Measurements from ENCODE around the gene MRPS26. TPM values are rescaled to one million over a fixed set of nuclear protein-coding genes. Genes with fewer than 3 reads are reported as not detected.

Gene MRPS26
- total RNA-seq (10 to 100 TPM; 26.9 to 29.1 TPM), polyA plus RNA-seq (10 to 100 TPM; 51.5 to 65.2 TPM)

DNA sequence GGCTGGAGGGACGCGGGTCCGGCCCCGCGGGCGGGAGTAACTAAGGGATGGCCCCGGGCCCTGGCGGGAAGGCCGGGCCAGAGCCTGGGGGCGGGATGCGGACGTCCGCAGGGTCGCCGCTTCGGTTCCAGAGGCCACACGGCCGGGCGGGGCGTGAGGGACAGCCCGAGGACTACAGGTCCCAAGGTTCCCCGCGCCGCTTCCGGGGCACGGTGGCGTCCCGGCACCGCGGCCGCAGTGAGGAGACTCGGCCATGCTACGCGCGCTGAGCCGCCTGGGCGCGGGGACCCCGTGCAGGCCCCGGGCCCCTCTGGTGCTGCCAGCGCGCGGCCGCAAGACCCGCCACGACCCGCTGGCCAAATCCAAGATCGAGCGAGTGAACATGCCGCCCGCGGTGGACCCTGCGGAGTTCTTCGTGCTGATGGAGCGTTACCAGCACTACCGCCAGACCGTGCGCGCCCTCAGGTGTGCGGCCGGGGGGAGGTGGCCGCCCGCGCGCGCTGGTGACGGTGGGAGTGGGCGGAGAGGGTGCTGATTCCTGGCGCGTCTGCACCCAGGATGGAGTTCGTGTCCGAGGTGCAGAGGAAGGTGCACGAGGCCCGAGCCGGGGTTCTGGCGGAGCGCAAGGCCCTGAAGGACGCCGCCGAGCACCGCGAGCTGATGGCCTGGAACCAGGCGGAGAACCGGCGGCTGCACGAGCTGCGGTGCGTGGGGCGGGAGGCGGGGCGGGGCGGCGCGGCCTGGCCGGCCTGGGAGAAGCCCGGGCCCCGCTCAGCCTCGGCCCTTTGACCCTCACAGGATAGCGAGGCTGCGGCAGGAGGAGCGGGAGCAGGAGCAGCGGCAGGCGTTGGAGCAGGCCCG lies at the start of gene MRPS26:
TSS of gene MRPS26 (plus strand) at position 237 of the 861 bp plus-strand sequence. CDS start at position 254, 17 bp downstream.
- H3K27me3 ChIP-seq (ENCODE audit: control insufficient read depth in 4 of 4, insufficient read depth in 4 of 4, low read length in 3 of 4) = no peaks in the 10 kb centered on the region
- peaks cover 5 to 37% (median 24%) of the 10 kb centered on the region in 4 donors for H3K4me1 ChIP-seq (ENCODE audit: control insufficient read depth in 4 of 4, insufficient read depth in 4 of 4, low read length in 3 of 4)
- TF ChIP-seq NR2F2 (IDR thresholded peaks at IDR 0.05) (no peak), FOXA1 (IDR thresholded peaks at IDR 0.05) (no peak), JUND (IDR thresholded peaks at IDR 0.05) (no peak), RAD21 (IDR thresholded peaks at IDR 0.05) (no peak), EGR1 (IDR thresholded peaks at IDR 0.05; ENCODE audit: low read depth in 2 of 2) (peak in 1 of 2 donors; percentile 56), GABPA (IDR thresholded peaks at IDR 0.05 in 1 of 2, conservative IDR thresholded peaks at IDR 0.05 in 1 of 2) (peak in 1 of 2 donors; percentile 76)
- TF ChIP-seq, protein P1, sequence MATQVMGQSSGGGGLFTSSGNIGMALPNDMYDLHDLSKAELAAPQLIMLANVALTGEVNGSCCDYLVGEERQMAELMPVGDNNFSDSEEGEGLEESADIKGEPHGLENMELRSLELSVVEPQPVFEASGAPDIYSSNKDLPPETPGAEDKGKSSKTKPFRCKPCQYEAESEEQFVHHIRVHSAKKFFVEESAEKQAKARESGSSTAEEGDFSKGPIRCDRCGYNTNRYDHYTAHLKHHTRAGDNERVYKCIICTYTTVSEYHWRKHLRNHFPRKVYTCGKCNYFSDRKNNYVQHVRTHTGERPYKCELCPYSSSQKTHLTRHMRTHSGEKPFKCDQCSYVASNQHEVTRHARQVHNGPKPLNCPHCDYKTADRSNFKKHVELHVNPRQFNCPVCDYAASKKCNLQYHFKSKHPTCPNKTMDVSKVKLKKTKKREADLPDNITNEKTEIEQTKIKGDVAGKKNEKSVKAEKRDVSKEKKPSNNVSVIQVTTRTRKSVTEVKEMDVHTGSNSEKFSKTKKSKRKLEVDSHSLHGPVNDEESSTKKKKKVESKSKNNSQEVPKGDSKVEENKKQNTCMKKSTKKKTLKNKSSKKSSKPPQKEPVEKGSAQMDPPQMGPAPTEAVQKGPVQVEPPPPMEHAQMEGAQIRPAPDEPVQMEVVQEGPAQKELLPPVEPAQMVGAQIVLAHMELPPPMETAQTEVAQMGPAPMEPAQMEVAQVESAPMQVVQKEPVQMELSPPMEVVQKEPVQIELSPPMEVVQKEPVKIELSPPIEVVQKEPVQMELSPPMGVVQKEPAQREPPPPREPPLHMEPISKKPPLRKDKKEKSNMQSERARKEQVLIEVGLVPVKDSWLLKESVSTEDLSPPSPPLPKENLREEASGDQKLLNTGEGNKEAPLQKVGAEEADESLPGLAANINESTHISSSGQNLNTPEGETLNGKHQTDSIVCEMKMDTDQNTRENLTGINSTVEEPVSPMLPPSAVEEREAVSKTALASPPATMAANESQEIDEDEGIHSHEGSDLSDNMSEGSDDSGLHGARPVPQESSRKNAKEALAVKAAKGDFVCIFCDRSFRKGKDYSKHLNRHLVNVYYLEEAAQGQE (IDR thresholded peaks at IDR 0.05) = peak; percentile 18
- peaks cover 9 to 27% (median 18%) of the 10 kb centered on the region in 4 donors for H3K36me3 ChIP-seq (ENCODE audit: control insufficient read depth in 4 of 4, insufficient read depth in 3 of 4, low read depth in 1 of 4, low read length in 3 of 4)
- peak within 1 kb of the TSS; percentile 74 to 81 (median 80) for H3K4me3 ChIP-seq (ENCODE audit: low read depth in 1 of 3, low read length in 3 of 3)
- no peaks in the 10 kb centered on the region for H3K9me3 ChIP-seq (ENCODE audit: control insufficient read depth in 4 of 4, low read length in 3 of 4)
- peak; percentile 85 for DNase-seq (ENCODE audit: low spot score)
- H3K9ac ChIP-seq (ENCODE audit: low read depth in 1 of 2, low read length in 2 of 2) = peak within 1 kb of the TSS; percentile 64 to 74
- under 1% methylated on average over 104 of the region's 104 CpGs for WGBS
- peak within 1 kb of the TSS; percentile 89 to 93 for H3K27ac ChIP-seq (ENCODE audit: low read depth in 1 of 2, low read length in 2 of 2)

GRCh38 chr20:2998728-2999127 lies 47.1 kb upstream of the MRPS26 start:
- Histone ChIP-seq H3K27me3 (ENCODE audit: control insufficient read depth in 4 of 4, insufficient read depth in 4 of 4, low read length in 3 of 4) (no peaks in the 10 kb centered on the region), H3K4me1 (ENCODE audit: control insufficient read depth in 4 of 4, insufficient read depth in 4 of 4, low read length in 3 of 4) (no peaks in the 10 kb centered on the region), H3K36me3 (ENCODE audit: control insufficient read depth in 4 of 4, insufficient read depth in 3 of 4, low read depth in 1 of 4, low read length in 3 of 4) (peaks cover 0 to 7% (median 3%) of the 10 kb centered on the region in 4 donors), H3K4me3 (ENCODE audit: low read depth in 1 of 3, low read length in 3 of 3) (no peak overlapping the region), H3K27ac (ENCODE audit: low read depth in 1 of 2, low read length in 2 of 2) (no peak overlapping the region), H3K9me3 (ENCODE audit: control insufficient read depth in 4 of 4, low read length in 3 of 4) (no peaks in the 10 kb centered on the region), H3K9ac (ENCODE audit: low read depth in 1 of 2, low read length in 2 of 2) (no peak overlapping the region)
- TF ChIP-seq RXRA (IDR thresholded peaks at IDR 0.05) (no peak), EGR1 (IDR thresholded peaks at IDR 0.05; ENCODE audit: low read depth in 2 of 2) (no peak)
- no peak for DNase-seq (ENCODE audit: low spot score)

DNA sequence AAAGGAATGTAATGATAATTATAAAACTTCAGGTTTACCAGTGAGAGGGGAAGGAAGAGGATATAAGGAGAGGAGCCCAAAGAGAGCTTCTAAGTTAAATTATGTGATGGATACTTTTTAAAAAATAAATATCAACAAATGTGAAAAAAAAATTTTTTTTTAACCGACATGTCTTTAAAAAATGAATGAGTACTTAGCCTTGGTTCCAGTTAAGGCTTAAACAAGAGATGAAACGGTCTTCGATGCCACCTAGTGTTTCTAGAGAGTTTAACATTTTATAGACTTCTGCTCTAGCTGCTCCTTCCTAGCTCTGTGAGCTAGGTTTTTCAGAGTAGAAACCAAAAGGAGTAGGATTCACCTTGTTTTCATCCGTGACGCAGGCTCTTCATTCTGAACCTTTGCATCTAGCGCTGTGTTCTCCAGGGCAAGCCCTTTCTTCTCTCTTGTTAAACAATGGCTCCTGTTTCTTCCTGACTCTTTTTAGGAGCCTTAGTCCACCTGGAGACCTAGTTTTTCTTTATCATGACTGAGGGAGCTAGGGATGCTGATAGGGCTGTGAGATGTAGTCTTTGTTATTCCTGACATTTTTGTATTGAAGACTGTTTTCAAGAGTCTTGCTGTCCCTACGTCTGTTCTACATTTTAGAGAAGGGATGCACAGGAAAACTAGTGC lies 44.9 kb upstream of the MRPS26 start:
- H3K4me3 ChIP-seq (ENCODE audit: low read depth in 1 of 3, low read length in 3 of 3) = no peak overlapping the region
- TF ChIP-seq CTCF (IDR thresholded peaks at IDR 0.05; ENCODE audit: low read depth, low read length, missing input control) (peak; percentile 45), RAD21 (IDR thresholded peaks at IDR 0.05) (peak; percentile 81 to 92), FOXA2 (IDR thresholded peaks at IDR 0.05) (no peak)
- TF ChIP-seq, protein P2, sequence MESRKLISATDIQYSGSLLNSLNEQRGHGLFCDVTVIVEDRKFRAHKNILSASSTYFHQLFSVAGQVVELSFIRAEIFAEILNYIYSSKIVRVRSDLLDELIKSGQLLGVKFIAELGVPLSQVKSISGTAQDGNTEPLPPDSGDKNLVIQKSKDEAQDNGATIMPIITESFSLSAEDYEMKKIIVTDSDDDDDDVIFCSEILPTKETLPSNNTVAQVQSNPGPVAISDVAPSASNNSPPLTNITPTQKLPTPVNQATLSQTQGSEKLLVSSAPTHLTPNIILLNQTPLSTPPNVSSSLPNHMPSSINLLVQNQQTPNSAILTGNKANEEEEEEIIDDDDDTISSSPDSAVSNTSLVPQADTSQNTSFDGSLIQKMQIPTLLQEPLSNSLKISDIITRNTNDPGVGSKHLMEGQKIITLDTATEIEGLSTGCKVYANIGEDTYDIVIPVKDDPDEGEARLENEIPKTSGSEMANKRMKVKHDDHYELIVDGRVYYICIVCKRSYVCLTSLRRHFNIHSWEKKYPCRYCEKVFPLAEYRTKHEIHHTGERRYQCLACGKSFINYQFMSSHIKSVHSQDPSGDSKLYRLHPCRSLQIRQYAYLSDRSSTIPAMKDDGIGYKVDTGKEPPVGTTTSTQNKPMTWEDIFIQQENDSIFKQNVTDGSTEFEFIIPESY (IDR thresholded peaks at IDR 0.05) = no peak
- 60% methylated on average over 7 of the region's 7 CpGs for WGBS
- DNase-seq (ENCODE audit: low spot score) = no peak
- no peak overlapping the region for H3K27ac ChIP-seq (ENCODE audit: low read depth in 1 of 2, low read length in 2 of 2)
- peaks cover 0 to 8% (median 3%) of the 10 kb centered on the region in 4 donors for H3K36me3 ChIP-seq (ENCODE audit: control insufficient read depth in 4 of 4, insufficient read depth in 3 of 4, low read depth in 1 of 4, low read length in 3 of 4)
- no peaks in the 10 kb centered on the region for H3K4me1 ChIP-seq (ENCODE audit: control insufficient read depth in 4 of 4, insufficient read depth in 4 of 4, low read length in 3 of 4)
- H3K9me3 ChIP-seq (ENCODE audit: control insufficient read depth in 4 of 4, low read length in 3 of 4) = no peaks in the 10 kb centered on the region
- H3K9ac ChIP-seq (ENCODE audit: low read depth in 1 of 2, low read length in 2 of 2) = no peak overlapping the region
- no peaks in the 10 kb centered on the region for H3K27me3 ChIP-seq (ENCODE audit: control insufficient read depth in 4 of 4, insufficient read depth in 4 of 4, low read length in 3 of 4)
